ENCODE data around the gene ARFRP1. TPM values are rescaled to one million over a fixed set of nuclear protein-coding genes. Genes with fewer than 3 reads are reported as not detected.

The ARFRP1 gene
- total RNA-seq, 1 donor from 2014 or later: 49.4 TPM

DNA sequence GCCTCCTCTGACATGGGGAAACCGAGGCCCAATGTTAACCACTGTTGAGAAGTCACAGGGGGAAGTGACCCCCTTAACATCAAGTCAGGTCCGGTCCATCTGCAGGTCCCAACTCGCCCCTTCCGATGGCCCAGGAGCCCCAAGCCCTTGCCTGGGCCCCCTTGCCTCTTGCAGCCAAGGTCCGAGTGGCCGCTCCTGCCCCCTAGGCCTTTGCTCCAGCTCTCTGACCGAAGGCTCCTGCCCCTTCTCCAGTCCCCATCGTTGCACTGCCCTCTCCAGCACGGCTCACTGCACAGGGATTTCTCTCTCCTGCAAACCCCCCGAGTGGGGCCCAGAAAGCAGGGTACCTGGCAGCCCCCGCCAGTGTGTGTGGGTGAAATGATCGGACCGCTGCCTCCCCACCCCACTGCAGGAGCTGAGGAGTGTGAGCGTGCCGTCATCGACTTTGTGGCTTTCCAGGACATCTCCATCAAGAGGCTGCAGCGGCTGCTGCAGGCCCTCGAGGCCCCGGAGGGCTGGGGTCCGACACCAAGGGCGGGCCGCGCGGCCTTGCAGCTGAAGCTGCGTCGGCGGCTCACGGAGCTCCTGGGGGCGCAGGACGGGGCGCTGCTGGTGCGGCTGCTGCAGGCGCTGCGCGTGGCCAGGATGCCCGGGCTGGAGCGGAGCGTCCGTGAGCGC, 9.8 kb downstream of the ARFRP1 start:
- TF ChIP-seq, protein P1, sequence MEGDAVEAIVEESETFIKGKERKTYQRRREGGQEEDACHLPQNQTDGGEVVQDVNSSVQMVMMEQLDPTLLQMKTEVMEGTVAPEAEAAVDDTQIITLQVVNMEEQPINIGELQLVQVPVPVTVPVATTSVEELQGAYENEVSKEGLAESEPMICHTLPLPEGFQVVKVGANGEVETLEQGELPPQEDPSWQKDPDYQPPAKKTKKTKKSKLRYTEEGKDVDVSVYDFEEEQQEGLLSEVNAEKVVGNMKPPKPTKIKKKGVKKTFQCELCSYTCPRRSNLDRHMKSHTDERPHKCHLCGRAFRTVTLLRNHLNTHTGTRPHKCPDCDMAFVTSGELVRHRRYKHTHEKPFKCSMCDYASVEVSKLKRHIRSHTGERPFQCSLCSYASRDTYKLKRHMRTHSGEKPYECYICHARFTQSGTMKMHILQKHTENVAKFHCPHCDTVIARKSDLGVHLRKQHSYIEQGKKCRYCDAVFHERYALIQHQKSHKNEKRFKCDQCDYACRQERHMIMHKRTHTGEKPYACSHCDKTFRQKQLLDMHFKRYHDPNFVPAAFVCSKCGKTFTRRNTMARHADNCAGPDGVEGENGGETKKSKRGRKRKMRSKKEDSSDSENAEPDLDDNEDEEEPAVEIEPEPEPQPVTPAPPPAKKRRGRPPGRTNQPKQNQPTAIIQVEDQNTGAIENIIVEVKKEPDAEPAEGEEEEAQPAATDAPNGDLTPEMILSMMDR (IDR thresholded peaks at IDR 0.05): no peak
- intact Hi-C loops (cut with DNase I): no loop called here
- H3K27ac ChIP-seq: no peak overlapping the region

GRCh38 chr20:63697357-63697867, 10.4 kb downstream of the ARFRP1 start:
- no peak for DNase-seq
- H3K27ac ChIP-seq: no peak overlapping the region
- peak overlapping the region; percentile 29 for H3K4me3 ChIP-seq
- H3K4me1 ChIP-seq: peaks cover 16% of the 10 kb centered on the region
- no peaks in the 10 kb centered on the region for H3K27me3 ChIP-seq
- no peak for ATAC-seq
- no peaks in the 10 kb centered on the region for H3K9me3 ChIP-seq
- intact Hi-C loops (cut with DNase I): no loop called here
- peaks cover 15% of the 10 kb centered on the region for H3K36me3 ChIP-seq
- TF ChIP-seq, protein P1 (IDR thresholded peaks at IDR 0.05): no peak

More for the DNA sequence above, 9.8 kb downstream of the ARFRP1 start:
- H3K9me3 ChIP-seq: no peaks in the 10 kb centered on the region
- peaks cover 16% of the 10 kb centered on the region for H3K4me1 ChIP-seq
- ATAC-seq (no peak), DNase-seq (no peak)
- peaks cover 15% of the 10 kb centered on the region for H3K36me3 ChIP-seq
- peak overlapping the region; percentile 29 for H3K4me3 ChIP-seq
- no peaks in the 10 kb centered on the region for H3K27me3 ChIP-seq

- H3K27ac ChIP-seq: peak within 1 kb of the TSS; percentile 42
- no peaks in the 10 kb centered on the region for H3K9me3 ChIP-seq
- H3K36me3 ChIP-seq: peaks cover 15% of the 10 kb centered on the region
- intact Hi-C loops (cut with DNase I): no loop called here
- no peak for ATAC-seq
- peak; percentile 65 for DNase-seq
- no peaks in the 10 kb centered on the region for H3K27me3 ChIP-seq
- TF ChIP-seq, protein P1 (IDR thresholded peaks at IDR 0.05): no peak
- peaks cover 16% of the 10 kb centered on the region for H3K4me1 ChIP-seq
- peak within 1 kb of the TSS; percentile 29 for H3K4me3 ChIP-seq
These were observed 11.0 kb downstream of the ARFRP1 start, which contains the start of gene TNFRSF6B for GRCh38 chr20:63696628-63697356. TSS of gene TNFRSF6B (plus strand) at chr20:63696652. CDS start at chr20:63696768, 116 bp downstream.

- TF ChIP-seq, protein P1 (IDR thresholded peaks at IDR 0.05): no peak
- Histone ChIP-seq H3K27ac (no peak overlapping the region), H3K27me3 (no peaks in the 10 kb centered on the region), H3K9me3 (no peaks in the 10 kb centered on the region), H3K36me3 (peaks cover 15% of the 10 kb centered on the region), H3K4me3 (peak overlapping the region; percentile 29), H3K4me1 (peaks cover 16% of the 10 kb centered on the region)
- peak; percentile 62 for DNase-seq
- intact Hi-C loops (cut with DNase I): no loop called here
- ATAC-seq: peak; percentile 7
These were observed 11.5 kb downstream of the ARFRP1 start for GRCh38 chr20:63696306-63696627.

DNA sequence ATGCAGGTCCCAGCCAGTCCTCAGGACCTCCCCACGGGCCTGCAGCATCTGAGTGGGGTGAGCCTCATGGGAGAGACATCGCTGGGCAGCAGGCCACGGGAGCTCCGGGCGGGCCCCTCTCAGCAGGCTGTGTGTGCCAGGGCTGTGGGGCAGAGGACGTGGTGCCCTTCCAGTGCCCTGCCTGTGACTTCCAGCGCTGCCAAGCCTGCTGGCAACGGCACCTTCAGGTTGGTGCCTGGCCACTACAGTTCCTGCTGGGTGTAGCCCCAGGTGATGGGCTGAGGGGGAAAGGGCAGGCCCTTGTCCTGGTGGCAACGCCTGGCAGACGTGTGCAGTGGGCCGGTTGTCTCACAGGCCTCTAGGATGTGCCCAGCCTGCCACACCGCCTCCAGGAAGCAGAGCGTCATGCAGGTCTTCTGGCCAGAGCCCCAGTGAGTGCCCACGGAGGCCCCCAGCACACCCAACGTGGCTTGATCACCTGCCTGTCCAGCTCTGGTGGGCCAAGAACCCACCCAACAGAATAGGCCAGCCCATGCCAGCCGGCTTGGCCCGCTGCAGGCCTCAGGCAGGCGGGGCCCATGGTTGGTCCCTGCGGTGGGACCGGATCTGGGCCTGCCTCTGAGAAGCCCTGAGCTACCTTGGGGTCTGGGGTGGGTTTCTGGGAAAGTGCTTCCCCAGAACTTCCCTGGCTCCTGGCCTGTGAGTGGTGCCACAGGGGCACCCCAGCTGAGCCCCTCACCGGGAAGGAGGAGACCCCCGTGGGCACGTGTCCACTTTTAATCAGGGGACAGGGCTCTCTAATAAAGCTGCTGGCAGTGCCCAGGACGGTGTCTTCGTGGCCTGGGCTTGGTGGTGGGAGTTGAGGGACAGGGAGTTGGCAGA, 12.1 kb downstream of the ARFRP1 start:
- Histone ChIP-seq H3K9me3 (no peaks in the 10 kb centered on the region), H3K4me1 (peaks cover 16% of the 10 kb centered on the region), H3K27ac (no peak overlapping the region), H3K27me3 (no peaks in the 10 kb centered on the region), H3K36me3 (peaks cover 15% of the 10 kb centered on the region), H3K4me3 (no peak overlapping the region)
- ATAC-seq: no peak
- TF ChIP-seq, protein P1 (IDR thresholded peaks at IDR 0.05): no peak
- peak; percentile 65 for DNase-seq
- intact Hi-C loops (cut with DNase I): no loop called here

All from upper lobe of right lung (tissue), 1 donor.